Ishikawa (cell line): ENCODE results near the gene GALNT1.

Experiments
- CEBPB ChIP-seq: IDR thresholded peaks from 2 replicates; pipeline ENCODE4 v1.6.1; 2012
- CREB1 ChIP-seq: IDR thresholded peaks from 2 replicates; pipeline ENCODE4 v1.6.1; 2012; ENCODE audit warnings: low read depth
- EGR1 ChIP-seq: IDR thresholded peaks from 2 replicates; pipeline ENCODE4 v1.6.1; 2012
- EP300 ChIP-seq: IDR thresholded peaks from 2 replicates; pipeline ENCODE4 v1.6.1; 2012; ENCODE audit warnings: borderline replicate concordance
- FOXM1 ChIP-seq: IDR thresholded peaks from 2 replicates; pipeline ENCODE4 v1.6.1; 2012; ENCODE audit warnings: low read depth, borderline replicate concordance
- NFIC ChIP-seq: IDR thresholded peaks from 2 replicates; pipeline ENCODE4 v1.6.1; 2012
- RAD21 ChIP-seq: IDR thresholded peaks from 2 replicates; pipeline ENCODE4 v1.6.1; 2012; ENCODE audit warnings: low read depth
- TAF1 ChIP-seq: IDR thresholded peaks from 2 replicates; pipeline ENCODE4 v1.6.1; 2012; ENCODE audit warnings: low read depth, mild to moderate bottlenecking
- TCF12 ChIP-seq: IDR thresholded peaks from 2 replicates; pipeline ENCODE4 v1.6.1; 2012; ENCODE audit warnings: low read depth
- TEAD4 ChIP-seq: IDR thresholded peaks from 2 replicates; pipeline ENCODE4 v1.6.1; 2012
- YY1 ChIP-seq: IDR thresholded peaks from 2 replicates; pipeline ENCODE4 v1.6.1; 2012; ENCODE audit warnings: low read depth
- ZBTB7A ChIP-seq: IDR thresholded peaks from 2 replicates; pipeline ENCODE4 v1.6.1; 2012; ENCODE audit warnings: low read depth
- TF ChIP-seq, protein P1 (sequence below): IDR thresholded peaks from 2 replicates; pipeline ENCODE4 v1.6.1; 2012; ENCODE audit warnings: low read depth, mild to moderate bottlenecking
- TF ChIP-seq, protein P2 (sequence below): IDR thresholded peaks from 2 replicates; pipeline ENCODE4 v1.6.1; 2012
- TF ChIP-seq, protein P3 (sequence below): IDR thresholded peaks from 2 replicates; pipeline ENCODE4 v1.6.1; 2012

Gene GALNT1

DNA sequence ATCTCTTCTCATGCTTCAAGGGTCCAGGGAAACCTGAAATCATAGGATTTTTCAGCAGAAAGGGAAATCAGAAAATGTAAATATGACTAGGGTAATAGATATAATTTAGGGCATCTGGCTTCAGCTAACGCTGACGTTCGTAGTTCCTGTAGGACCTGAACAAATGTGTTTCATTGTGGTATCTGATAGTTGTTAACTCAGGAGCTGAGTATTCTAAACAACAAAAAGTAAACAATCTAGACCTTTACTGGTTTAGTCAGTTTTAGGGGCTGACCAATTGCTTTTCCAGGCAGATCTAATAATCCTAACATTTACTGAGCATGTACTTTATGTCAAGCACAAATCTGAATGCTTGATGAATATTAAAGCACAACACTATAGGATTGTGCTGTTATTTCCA is 114.8 kb downstream of the GALNT1 start:
- TF ChIP-seq TEAD4 (no peak), TAF1 (no peak), EGR1 (no peak), RAD21 (no peak), CEBPB (no peak), ZBTB7A (no peak), NFIC (no peak)
- TF ChIP-seq, protein P1, sequence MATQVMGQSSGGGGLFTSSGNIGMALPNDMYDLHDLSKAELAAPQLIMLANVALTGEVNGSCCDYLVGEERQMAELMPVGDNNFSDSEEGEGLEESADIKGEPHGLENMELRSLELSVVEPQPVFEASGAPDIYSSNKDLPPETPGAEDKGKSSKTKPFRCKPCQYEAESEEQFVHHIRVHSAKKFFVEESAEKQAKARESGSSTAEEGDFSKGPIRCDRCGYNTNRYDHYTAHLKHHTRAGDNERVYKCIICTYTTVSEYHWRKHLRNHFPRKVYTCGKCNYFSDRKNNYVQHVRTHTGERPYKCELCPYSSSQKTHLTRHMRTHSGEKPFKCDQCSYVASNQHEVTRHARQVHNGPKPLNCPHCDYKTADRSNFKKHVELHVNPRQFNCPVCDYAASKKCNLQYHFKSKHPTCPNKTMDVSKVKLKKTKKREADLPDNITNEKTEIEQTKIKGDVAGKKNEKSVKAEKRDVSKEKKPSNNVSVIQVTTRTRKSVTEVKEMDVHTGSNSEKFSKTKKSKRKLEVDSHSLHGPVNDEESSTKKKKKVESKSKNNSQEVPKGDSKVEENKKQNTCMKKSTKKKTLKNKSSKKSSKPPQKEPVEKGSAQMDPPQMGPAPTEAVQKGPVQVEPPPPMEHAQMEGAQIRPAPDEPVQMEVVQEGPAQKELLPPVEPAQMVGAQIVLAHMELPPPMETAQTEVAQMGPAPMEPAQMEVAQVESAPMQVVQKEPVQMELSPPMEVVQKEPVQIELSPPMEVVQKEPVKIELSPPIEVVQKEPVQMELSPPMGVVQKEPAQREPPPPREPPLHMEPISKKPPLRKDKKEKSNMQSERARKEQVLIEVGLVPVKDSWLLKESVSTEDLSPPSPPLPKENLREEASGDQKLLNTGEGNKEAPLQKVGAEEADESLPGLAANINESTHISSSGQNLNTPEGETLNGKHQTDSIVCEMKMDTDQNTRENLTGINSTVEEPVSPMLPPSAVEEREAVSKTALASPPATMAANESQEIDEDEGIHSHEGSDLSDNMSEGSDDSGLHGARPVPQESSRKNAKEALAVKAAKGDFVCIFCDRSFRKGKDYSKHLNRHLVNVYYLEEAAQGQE: no peak
- TF ChIP-seq, protein P2, sequence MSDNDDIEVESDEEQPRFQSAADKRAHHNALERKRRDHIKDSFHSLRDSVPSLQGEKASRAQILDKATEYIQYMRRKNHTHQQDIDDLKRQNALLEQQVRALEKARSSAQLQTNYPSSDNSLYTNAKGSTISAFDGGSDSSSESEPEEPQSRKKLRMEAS: no peak

DNA sequence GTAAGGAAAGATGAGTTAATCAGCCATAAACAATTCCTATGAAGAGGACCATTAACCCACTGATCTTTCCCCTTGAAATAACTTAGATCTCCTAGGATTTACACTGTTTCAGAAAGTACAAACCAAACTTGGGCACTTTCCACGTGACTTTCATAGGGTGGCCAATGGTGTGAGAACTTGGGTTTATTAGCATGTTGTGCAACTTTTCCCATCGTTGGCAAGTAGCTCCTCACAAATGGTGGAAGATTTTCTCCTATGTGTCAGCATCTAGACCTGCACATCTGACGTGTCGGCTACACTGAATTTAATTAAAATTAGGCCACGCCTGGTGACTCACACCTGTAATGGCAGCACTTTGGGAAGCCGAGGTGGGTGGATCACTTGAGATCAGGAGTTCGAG is 116.3 kb downstream of the GALNT1 start:
- no peak for TF ChIP-seq EP300
- TF ChIP-seq, protein P3, sequence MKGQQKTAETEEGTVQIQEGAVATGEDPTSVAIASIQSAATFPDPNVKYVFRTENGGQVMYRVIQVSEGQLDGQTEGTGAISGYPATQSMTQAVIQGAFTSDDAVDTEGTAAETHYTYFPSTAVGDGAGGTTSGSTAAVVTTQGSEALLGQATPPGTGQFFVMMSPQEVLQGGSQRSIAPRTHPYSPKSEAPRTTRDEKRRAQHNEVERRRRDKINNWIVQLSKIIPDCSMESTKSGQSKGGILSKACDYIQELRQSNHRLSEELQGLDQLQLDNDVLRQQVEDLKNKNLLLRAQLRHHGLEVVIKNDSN: no peak
- no peak for TF ChIP-seq CREB1
- TF ChIP-seq, protein P2: no peak
- no peak for TF ChIP-seq NFIC
- no peak for TF ChIP-seq RAD21
- no peak for TF ChIP-seq ZBTB7A
- TF ChIP-seq, protein P1: no peak
- no peak for TF ChIP-seq EGR1

DNA sequence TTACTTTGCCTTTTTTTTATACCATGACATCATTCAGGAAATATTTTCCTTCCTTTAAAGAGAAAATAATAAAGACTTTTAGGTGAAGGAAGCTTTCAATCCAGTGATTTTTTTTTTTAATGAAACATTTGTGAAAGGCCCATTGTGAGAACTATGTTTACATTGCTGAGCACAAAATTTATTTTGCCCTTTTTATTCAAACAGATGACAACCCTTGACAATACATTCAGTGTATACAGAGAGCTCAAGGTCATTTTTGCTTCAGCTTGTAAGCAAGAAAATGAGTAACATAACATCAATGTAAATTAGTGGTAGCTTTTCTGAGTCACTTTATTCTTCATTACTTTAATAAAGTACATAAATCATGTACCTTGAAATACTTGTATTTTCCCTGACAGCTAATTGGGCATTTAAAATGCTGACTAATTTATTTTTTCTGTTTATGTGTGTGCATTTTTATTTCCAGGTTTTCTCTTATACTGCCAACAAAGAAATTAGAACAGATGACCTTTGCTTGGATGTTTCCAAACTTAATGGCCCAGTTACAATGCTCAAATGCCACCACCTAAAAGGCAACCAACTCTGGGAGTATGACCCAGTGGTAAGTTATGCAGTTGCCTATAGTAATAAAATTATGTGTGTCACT is 121.6 kb downstream of the GALNT1 start:
- no peak for TF ChIP-seq NFIC
- TF ChIP-seq, protein P3: no peak

DNA sequence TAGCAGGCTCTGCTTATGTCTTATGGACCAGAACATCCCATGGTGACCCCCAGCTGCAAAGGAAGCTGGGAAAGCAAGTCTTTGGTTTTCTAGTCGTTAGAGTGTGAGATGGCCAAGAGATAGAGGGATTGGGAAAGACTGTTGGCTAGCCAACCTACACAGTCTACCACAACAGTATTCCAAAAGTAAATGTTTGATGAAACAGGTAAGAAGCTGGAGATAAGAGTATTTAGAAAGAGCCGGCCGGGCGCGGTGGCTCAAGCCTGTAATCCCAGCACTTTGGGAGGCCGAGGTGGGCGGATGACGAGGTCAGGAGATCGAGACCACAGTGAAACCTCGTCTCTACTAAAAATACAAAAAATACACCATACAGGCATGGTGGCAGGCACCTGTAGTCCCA is 124.4 kb downstream of the GALNT1 start:
- TF ChIP-seq CREB1 (no peak), FOXM1 (no peak), YY1 (no peak)
- TF ChIP-seq, protein P2: no peak
- TF ChIP-seq, protein P1: no peak

DNA sequence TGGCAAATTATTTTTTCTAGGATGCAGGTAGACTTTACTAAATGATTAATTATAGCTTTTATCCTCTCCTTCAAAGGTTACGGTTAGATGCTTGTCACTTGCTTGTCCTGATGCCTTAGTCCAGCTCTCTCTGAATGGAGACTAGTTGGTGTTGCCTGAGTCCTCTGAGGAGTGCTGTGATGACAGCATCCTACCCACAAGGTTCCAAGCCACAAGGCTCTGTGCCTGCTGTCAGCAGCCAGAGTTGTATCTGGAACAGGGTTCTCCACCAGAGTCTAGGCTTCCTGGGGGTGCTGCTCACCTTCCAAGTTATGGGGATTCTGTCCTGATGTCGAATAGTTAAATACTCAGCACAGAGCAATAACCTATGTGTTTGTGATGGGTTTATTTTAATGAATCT is 125.7 kb downstream of the GALNT1 start:
- TF ChIP-seq TAF1 (no peak), FOXM1 (no peak), RAD21 (no peak), ZBTB7A (no peak), CREB1 (no peak), YY1 (no peak), TCF12 (no peak), NFIC (no peak), EGR1 (no peak), CEBPB (no peak), EP300 (no peak), TEAD4 (no peak)
- TF ChIP-seq, protein P2: no peak
- TF ChIP-seq, protein P1: no peak
- TF ChIP-seq, protein P3: no peak
